Stimulated activated effector memory CD8-positive, alpha-beta T cell treated with anti-CD3 and anti-CD28 coated beads, Interleukin-12 subunit alpha, Interleukin-12 subunit beta, amount 100 ng/mL, for 72 hours (primary cell): ENCODE data around the gene PPIP5K2.

Experiments
- ATAC-seq: fragments of 150-1000 bp; cut with Tn5 transposase; 2 replicates; pipeline ENCODE4 v1.10.0; 2021
- DNase-seq, 2 donors: peaks; one replicate each; pipeline ENCODE4 v3.0.0; 2021 to 2022; ENCODE audit warnings: low spot score in 2 of 2
- H3K27ac Mint-ChIP-seq: one replicate; pipeline ENCODE4 v1.8.0; 2022; ENCODE audit warnings: mild to moderate bottlenecking, mixed read lengths
- H3K36me3 Mint-ChIP-seq: one replicate; pipeline ENCODE4 v1.8.0; 2022; ENCODE audit warnings: mild to moderate bottlenecking, mixed read lengths
- H3K4me1 Mint-ChIP-seq: one replicate; pipeline ENCODE4 v1.8.0; 2022; ENCODE audit warnings: mixed read lengths
- H3K4me3 Mint-ChIP-seq: one replicate; pipeline ENCODE4 v1.8.0; 2022; ENCODE audit warnings: mild to moderate bottlenecking, mixed read lengths
- H3K9me3 Mint-ChIP-seq: one replicate; pipeline ENCODE4 v1.8.0; 2022; ENCODE audit warnings: mixed read lengths

PPIP5K2 gene

GRCh38 chr5:103234239-103234975 is 114.3 kb downstream of the PPIP5K2 start:
- Mint-ChIP-seq H3K27ac (no peak overlapping the region), H3K36me3 (no peaks in the 10 kb centered on the region), H3K4me3 (no peak overlapping the region), H3K4me1 (no peaks in the 10 kb centered on the region), H3K9me3 (peaks cover 3% of the 10 kb centered on the region)
- no peak for DNase-seq
- ATAC-seq: no peak

DNA sequence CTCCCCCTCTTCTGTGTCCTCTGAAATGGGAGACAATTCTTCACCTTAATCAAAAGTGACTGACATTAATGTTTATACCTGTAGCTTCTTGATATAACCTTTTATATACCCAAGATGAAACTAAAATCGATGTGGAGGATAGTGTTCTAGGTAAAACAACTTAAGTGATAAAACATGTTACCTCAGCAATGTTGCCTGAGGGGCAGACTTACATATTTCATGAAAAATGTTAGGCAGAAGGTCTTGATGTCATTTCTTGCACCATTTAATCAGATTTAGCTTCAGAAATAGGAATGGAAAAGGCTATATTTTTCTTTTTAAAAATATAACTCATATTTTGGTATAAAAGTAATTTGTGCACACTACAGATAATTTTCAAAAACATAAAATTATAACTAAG is 115.8 kb downstream of the PPIP5K2 start:
- H3K4me1 Mint-ChIP-seq: no peaks in the 10 kb centered on the region
- no peak overlapping the region for H3K27ac Mint-ChIP-seq
- H3K36me3 Mint-ChIP-seq: no peaks in the 10 kb centered on the region
- H3K4me3 Mint-ChIP-seq: no peak overlapping the region
- ATAC-seq (no peak), DNase-seq (no peak)
- peaks cover 6% of the 10 kb centered on the region for H3K9me3 Mint-ChIP-seq

DNA sequence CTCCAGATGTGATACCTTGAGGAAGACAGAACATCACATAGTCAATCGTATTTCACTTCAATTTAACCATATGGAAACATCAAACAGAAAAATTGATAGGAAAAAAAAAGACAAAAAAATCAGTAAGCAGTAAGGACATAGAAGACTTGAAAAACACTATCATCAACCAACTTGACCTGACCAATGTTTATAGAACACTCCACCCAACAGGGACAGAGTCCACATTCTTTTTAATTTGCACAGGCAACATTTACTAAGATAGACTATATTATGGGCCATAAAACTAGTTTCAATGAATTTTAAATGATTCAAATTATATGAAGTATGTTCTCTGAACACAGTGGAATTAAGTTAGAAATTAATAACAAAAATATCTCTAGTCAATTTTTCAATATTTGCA is 117.7 kb downstream of the PPIP5K2 start:
- H3K4me1 Mint-ChIP-seq: no peaks in the 10 kb centered on the region
- ATAC-seq: no peak

GRCh38 chr5:103243665-103244064 is 123.6 kb downstream of the PPIP5K2 start:
- no peak for DNase-seq
- H3K9me3 Mint-ChIP-seq: peaks cover 6% of the 10 kb centered on the region
- no peak for ATAC-seq
- no peak overlapping the region for H3K27ac Mint-ChIP-seq
- peaks cover 8% of the 10 kb centered on the region for H3K4me1 Mint-ChIP-seq
- H3K4me3 Mint-ChIP-seq: no peak overlapping the region
- no peaks in the 10 kb centered on the region for H3K36me3 Mint-ChIP-seq

More for the DNA sequence above, 117.7 kb downstream of the PPIP5K2 start:
- no peak overlapping the region for H3K27ac Mint-ChIP-seq
- peaks cover 6% of the 10 kb centered on the region for H3K9me3 Mint-ChIP-seq
- H3K4me3 Mint-ChIP-seq: no peak overlapping the region
- H3K36me3 Mint-ChIP-seq: no peaks in the 10 kb centered on the region
- DNase-seq: no peak

GRCh38 chr5:103244398-103244797 is 124.3 kb downstream of the PPIP5K2 start:
- H3K4me1 Mint-ChIP-seq: peaks cover 8% of the 10 kb centered on the region
- ATAC-seq (no peak), DNase-seq (no peak)
- H3K9me3 Mint-ChIP-seq: peaks cover 3% of the 10 kb centered on the region
- no peak overlapping the region for H3K4me3 Mint-ChIP-seq
- H3K27ac Mint-ChIP-seq: no peak overlapping the region
- no peaks in the 10 kb centered on the region for H3K36me3 Mint-ChIP-seq

- Mint-ChIP-seq H3K27ac (no peak overlapping the region), H3K9me3 (no peaks in the 10 kb centered on the region), H3K4me1 (peaks cover 8% of the 10 kb centered on the region), H3K36me3 (no peaks in the 10 kb centered on the region), H3K4me3 (no peak overlapping the region)
- DNase-seq (no peak), ATAC-seq (no peak)
Measured at GRCh38 chr5:103245761-103246160, 125.7 kb downstream of the PPIP5K2 start.

DNA sequence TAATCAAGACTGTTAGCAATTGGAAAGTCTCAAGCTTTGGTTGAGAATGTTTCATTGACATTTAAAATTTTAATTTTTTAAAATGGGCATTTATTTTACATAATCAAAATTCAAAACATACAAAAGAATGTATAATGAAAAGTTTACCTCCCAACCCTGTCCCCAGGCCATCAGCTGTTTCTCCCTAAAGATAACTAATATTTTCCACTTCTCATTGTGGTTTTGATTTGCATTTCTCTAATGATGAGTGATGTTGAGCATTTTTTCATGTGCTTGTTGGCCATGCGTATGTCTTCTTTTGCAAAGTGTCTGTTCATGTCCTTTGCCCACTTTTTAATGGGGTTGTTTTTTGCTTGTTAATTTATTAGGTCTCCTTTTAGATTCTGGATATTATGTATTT is 127.0 kb downstream of the PPIP5K2 start:
- ATAC-seq: no peak
- H3K4me3 Mint-ChIP-seq: no peak overlapping the region
- no peaks in the 10 kb centered on the region for H3K9me3 Mint-ChIP-seq
- H3K36me3 Mint-ChIP-seq: no peaks in the 10 kb centered on the region
- H3K27ac Mint-ChIP-seq: no peak overlapping the region
- peaks cover 8% of the 10 kb centered on the region for H3K4me1 Mint-ChIP-seq
- DNase-seq: no peak

GRCh38 chr5:103249068-103249467 is 129.0 kb downstream of the PPIP5K2 start:
- no peak overlapping the region for H3K27ac Mint-ChIP-seq
- H3K36me3 Mint-ChIP-seq: no peaks in the 10 kb centered on the region
- no peak for ATAC-seq
- H3K9me3 Mint-ChIP-seq: no peaks in the 10 kb centered on the region
- peaks cover 8% of the 10 kb centered on the region for H3K4me1 Mint-ChIP-seq
- no peak for DNase-seq
- H3K4me3 Mint-ChIP-seq: no peak overlapping the region

- ATAC-seq (no peak), DNase-seq (no peak)
- H3K9me3 Mint-ChIP-seq: no peaks in the 10 kb centered on the region
- peaks cover 6% of the 10 kb centered on the region for H3K4me1 Mint-ChIP-seq
- no peak overlapping the region for H3K4me3 Mint-ChIP-seq
- H3K36me3 Mint-ChIP-seq: peaks cover 4% of the 10 kb centered on the region
- no peak overlapping the region for H3K27ac Mint-ChIP-seq
Measured at GRCh38 chr5:103254921-103255320, 134.8 kb downstream of the PPIP5K2 start.

DNA sequence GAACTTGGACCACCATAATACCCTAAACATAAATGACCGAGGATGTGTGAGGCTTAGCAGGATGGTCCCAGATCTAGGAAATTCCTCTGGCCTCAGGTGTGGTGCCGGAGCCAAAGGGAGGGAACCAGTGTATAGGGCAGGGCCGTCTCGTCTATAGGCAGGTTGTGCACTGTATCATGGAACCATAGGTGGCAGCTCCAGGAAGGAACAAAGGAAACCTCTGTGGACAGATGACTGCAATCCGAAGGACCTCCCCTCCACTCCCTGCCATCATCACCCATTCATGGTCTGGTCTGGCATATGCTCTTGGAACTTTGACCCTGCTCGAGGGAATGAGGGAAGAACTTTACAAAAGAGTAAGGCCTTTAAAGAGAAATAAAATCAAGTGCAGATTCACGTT is 135.6 kb downstream of the PPIP5K2 start:
- H3K4me3 Mint-ChIP-seq: no peak overlapping the region
- H3K4me1 Mint-ChIP-seq: peaks cover 10% of the 10 kb centered on the region
- ATAC-seq (no peak), DNase-seq (no peak)
- H3K9me3 Mint-ChIP-seq: no peaks in the 10 kb centered on the region
- H3K36me3 Mint-ChIP-seq: peaks cover 7% of the 10 kb centered on the region
- no peak overlapping the region for H3K27ac Mint-ChIP-seq

DNA sequence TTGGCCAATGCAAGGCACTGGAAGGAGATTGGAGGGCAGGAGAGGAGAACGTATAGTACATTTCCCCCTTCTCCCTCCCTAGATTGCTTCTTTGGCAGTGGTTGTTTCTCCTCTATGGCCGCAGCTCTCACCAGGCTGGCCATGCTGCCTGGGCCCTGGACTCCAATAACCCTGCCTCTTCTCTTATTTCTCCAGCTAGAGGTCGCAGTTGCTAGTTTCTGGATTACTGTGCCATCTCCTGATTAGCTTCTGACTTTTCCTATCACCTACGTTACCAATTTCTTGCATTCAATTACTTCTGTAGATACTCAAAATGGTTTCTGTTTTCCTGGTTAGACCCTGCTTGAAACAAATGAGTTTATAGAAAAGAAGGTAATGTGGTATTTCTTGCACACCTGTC is 136.1 kb downstream of the PPIP5K2 start:
- Mint-ChIP-seq H3K36me3 (peaks cover 7% of the 10 kb centered on the region), H3K9me3 (no peaks in the 10 kb centered on the region), H3K27ac (no peak overlapping the region), H3K4me1 (peaks cover 15% of the 10 kb centered on the region), H3K4me3 (no peak overlapping the region)
- ATAC-seq: no peak
- no peak for DNase-seq

GRCh38 chr5:103258368-103258956 is 138.4 kb downstream of the PPIP5K2 start, which contains the start of gene MACIR:
Gene MACIR, plus strand, starts transcription at chr5:103258763. Its CDS starts 17,157 bp downstream, at chr5:103275920.
- ATAC-seq (peak; percentile 93), DNase-seq (peak in 1 of 2 donors; percentile 92)
- Mint-ChIP-seq H3K36me3 (peaks cover 7% of the 10 kb centered on the region), H3K9me3 (no peaks in the 10 kb centered on the region), H3K4me1 (peaks cover 35% of the 10 kb centered on the region), H3K4me3 (peak within 1 kb of the TSS; percentile 86), H3K27ac (peak within 1 kb of the TSS; percentile 86)

GRCh38 chr5:103258957-103259704 is 139.0 kb downstream of the PPIP5K2 start:
- peak; percentile 67 for ATAC-seq
- Mint-ChIP-seq H3K36me3 (peaks cover 7% of the 10 kb centered on the region), H3K4me3 (peak overlapping the region; percentile 86), H3K9me3 (no peaks in the 10 kb centered on the region), H3K27ac (peak overlapping the region; percentile 86), H3K4me1 (peaks cover 35% of the 10 kb centered on the region)
- DNase-seq: peak; percentile 69 to 86

DNA sequence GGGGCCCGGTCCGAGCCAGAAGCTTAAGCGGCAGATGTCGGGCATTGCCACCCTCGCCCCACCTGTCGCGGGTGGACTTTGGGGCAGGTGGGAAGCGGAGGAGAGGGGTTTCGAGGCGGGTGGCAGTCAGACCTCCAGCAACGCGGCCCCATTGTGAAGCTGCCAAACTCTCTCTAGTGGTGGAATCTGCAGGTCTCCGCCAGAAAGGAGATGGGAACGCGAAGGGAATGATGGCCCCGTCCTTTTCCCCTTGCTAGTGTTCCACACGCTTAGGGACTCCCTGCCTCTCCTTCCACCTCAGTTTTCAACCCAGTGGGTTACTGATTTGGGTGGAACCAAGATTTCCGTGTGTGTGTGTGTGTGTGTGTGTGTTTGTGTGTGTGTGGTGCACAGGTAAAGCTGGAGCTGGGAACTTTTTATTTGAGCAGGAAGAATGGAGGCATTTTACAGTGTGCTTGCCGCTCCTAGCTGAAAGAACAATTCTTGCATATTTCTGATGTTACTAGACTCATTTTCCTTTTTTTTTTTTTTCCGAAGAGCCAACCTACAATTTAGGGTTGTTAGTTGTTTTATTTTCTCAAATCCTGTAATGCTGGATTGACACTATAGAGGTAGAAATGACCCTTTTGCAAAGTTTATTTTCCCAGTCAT is 139.7 kb downstream of the PPIP5K2 start:
- no peak for DNase-seq
- Mint-ChIP-seq H3K36me3 (peaks cover 7% of the 10 kb centered on the region), H3K27ac (peak overlapping the region; percentile 86), H3K4me3 (peak overlapping the region; percentile 86), H3K4me1 (peaks cover 35% of the 10 kb centered on the region), H3K9me3 (no peaks in the 10 kb centered on the region)
- ATAC-seq: no peak

- ATAC-seq: no peak
- Mint-ChIP-seq H3K4me1 (peaks cover 35% of the 10 kb centered on the region), H3K9me3 (no peaks in the 10 kb centered on the region), H3K4me3 (peak overlapping the region; percentile 86), H3K36me3 (peaks cover 7% of the 10 kb centered on the region), H3K27ac (no peak overlapping the region)
- no peak for DNase-seq
Measured at GRCh38 chr5:103260951-103261350, 140.8 kb downstream of the PPIP5K2 start.
